GM18867 (cell line): ENCODE measurements around the gene KCNA3.
"Not testable (repeated sequence)": the region's sequence is repeated elsewhere in the genome, so short reads cannot be mapped to it uniquely, and the experiment has no call there.

ENCODE experiments used
- ATAC-seq: cut with Tn5 transposase; IDR thresholded peaks from one replicate; pipeline ENCODE4 v1.9.1; 2021; ENCODE audit warnings: mild to moderate bottlenecking, moderate library complexity; ENCODE audit not compliant: unreplicated experiment

Gene KCNA3

DNA sequence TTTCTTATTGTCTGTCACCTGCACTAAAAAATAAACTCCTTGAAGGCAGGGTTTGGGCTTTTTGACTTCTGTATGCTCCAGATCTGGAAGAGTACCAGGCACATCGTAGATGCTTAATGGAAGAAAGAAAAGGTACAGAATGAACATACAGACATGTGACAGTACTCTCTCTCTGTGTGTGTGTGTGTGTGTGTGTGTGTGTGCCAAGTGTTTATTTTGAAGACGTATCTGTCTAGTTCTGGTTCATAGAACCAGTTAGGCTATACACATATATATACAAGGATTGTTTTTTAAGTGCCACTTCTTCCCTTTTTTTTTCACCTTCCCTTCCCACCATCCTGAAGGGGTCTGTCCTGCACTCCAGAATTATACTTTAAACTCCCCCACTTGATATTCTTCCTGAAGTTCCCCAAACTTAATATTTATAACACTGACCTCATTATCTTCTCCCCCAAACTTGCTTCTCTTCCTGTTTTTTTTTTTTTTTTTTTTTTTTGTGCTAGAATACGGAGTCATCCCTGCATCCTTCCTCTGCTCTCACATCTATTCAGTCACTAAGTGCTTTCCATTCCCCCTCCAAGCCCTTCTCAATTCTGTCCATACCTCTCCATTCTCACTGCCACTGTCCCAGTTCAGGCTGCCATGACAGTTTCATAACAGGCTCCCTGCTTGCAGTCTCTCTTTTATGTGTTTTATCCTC is 5.4 kb upstream of the KCNA3 start:
- no peak for ATAC-seq

DNA sequence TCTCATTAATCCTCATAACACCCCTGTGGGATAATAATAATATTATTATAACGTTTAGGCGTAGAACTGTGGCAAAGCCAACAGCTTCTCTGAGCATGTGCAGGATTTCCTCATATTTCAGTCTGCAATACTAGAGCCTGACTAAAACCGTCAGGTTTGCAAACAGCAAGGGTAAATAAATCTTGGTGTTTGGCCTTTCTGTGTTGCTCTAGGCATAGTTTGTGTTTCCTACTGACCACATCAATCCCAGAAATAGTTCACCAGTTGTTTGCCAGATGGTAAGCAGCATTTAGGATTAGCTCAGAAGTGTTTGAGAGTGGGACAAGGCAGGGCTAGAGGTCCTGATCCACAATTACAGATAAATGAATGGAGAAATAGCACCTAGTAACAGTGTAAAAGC is 2.8 kb upstream of the KCNA3 start:
- no peak for ATAC-seq

DNA sequence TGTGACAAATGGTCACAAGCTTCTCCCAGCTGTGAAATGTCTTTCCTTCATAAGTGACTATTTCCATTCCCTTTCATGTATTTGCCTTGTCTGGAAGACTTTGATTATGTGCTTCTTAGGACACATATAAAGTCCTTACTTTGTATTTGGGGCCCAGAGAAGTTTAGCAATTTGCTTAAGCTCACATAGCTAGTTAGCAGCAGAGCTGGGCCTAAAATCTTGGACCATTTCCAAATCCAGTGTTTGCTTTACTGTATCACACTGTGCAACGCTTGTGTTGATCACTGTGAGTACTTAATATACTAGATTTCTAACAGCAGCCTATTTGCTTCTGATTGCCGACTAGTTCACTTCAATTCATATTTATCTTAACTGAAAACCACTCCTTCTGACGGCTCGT is 2.2 kb upstream of the KCNA3 start:
- no peak for ATAC-seq

DNA sequence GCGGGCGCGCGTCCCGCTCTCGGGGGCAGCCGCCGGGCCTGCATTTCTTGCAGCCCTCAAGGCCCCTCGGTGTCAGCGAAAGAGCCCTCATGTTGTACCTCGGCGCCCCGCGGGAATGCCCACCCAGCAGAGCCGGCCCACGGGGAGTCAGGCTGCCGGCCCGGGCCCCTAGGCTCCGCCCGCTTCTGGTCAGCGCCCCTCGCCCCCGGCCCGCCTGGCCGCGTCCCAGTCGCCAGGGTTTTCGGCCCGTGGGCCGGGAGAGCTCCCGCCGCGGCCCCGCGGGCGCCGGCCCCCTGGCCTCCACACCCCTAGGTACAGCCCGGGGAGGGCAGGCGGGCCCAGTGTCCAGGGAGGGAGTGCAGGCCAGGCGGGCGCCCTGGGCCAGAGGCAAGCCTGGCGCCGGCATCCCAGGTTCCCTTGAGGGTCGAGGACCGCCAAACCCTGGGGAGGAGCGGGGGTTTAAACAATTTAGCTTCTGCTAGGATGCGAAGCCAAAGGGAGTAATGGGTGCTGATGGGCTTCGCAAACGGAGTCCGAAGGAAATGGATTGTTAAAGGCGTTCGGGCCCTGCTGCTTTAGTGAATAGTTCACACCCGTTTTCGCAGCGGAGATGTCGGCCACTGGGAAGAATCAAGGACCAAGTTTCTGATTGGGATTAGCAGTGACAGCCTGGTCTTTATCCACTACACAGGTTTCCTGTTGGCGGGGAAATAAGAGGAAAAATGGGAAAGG is 486 bp upstream of the KCNA3 start:
- ATAC-seq = no peak

DNA sequence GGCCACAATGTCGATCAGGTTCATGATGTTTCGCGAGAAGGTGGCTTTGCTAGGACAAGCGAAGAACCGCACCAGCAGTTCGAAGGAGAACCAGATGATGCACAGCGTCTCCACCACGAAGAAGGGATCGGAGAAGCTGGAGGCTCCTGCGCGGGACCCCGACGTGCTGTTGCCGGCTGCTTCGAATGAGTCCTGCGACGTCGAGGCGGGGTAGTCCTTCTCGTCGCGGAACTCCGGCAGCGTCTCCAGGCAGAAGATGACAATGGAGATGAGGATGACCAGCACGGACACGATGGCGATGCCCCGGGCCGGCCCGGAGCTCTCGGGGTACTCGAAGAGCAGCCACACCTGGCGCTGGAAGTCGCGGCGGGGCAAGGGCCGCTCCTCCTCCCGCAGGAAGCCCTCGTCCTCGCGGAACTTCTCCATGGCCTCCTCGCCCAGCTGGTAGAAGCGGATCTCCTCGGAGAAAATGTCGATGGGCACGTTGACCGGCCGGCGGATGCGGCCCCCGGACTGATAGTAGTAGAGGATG is 869 bp downstream of the KCNA3 start:
- ATAC-seq = no peak

DNA sequence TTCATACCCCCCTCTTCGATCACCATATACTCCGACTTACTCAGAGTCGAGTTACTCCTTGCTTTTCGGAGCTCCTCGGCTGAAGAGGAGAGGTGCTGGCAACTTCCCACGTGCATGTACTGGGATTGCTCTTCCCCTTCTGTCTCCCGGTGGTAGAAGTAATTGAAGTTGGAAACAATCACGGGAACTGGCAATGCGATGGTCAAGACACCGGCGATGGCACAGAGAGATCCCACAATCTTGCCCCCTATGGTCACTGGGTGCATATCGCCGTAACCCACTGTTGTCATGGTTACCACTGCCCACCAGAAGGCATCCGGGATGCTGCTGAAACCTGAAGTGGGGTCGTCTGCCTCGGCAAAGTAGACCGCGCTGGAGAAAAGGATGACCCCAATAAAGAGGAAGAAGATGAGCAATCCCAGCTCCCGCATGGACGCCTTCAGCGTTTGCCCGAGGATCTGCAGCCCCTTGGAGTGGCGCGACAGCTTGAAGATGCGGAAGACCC is 1.5 kb downstream of the KCNA3 start:
- ATAC-seq = no peak

DNA sequence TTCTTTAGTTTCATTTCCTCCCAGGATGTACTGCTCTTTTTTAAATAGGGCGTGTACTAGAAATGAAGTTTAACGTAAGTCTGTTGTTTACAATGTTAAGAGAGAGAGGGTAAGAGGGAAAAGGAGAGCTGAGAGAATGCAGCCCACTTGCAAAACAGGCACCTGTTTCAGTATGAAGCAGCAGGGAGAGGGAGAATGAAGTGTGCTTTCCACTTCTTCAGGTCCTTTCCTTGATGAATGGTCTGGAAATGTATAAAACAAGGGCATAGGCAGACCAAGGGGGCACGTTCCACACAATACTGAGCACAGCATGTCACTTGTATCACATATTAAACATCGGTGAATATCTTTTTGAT is 2.0 kb downstream of the KCNA3 start:
- ATAC-seq = peak; percentile 58

DNA sequence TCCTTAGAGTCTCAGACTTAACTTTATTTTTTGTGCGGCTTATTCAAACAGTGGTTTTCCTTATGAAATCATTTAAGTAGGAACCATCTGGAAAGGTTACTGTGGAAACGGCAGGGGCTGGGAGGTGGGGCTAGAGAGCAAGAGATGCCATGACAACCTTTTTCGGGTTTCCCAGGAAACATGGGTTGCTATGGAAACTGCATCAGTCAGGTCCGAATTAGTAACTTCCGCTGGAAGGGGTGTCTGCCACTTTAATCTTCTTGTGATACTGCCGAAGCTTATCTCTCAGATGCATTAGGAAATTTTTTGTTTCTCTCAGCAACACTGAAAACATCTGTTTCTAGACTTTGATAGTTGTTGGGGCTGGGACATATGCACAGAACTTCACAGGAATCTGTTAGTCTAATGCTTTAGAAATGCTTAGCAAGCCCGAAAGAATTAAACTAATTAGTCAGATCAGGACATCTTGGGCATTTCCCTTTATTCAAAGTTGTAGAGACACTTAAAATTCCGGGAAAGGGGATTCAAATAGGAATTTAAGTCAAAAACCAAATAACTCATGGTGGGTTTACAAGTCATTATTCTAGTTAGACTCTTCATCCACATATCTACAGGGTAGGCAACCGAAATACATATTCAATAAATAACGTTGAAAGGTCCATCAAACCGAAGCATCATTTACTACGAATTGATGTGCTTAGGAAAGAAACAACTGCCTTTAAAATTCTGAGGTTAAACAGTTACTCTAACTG is 2.6 kb downstream of the KCNA3 start:
- ATAC-seq = no peak

DNA sequence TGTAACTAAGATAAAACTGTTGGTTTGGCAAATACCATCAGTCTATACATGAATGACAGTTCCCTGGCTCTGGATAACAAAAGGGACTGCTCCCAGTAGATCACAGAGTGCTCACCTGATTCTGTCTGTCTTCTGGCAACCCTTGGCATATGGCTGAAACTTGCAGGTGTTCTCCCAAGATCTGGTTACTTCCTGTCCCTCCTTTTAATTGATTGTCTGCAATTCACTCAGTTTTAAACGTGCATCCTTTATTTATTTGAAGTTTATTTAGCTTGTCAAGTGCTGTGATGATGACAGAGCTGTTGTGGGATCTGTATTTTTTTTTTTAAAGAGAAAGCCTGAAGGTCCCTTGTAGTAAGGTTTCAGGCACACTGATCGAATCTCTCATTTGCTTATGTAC is 3.4 kb downstream of the KCNA3 start:
- no peak for ATAC-seq

DNA sequence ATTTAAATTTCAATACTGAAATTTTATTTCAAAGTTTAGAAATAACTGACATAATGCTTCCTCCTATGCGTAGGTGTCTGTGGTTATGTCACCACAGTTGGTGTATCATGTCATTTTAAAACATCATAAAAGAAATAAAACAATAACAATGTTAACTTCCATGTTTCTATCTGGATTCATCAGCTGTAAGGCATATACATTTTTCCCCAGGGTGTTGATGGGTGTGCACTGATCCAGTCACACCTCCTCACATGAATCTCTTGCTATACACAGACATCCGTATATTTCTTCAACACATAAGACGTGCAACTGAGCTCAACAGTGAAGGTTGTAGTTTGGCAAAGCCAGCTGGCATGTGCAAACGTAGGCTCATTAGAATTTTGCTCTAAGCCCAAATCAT is 6.2 kb downstream of the KCNA3 start:
- ATAC-seq = no peak

DNA sequence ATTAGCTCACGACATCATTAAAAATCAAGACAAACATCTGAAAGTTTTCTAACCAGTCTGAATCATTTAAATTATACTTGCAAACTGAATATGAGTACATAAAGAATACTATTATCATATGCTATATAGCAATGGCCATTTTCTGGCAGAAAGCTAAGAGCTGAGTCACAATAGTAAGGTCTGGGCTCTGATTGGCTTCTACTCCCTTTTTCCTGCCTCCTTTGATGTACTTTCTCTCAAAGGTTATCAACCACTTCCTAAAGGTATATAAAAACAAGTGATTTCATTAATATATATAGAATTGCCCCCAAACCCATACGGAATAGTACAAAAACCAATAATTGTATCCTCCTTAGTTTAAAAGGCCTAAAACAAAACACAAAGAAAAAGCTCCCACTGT is 7.0 kb downstream of the KCNA3 start:
- ATAC-seq = no peak

DNA sequence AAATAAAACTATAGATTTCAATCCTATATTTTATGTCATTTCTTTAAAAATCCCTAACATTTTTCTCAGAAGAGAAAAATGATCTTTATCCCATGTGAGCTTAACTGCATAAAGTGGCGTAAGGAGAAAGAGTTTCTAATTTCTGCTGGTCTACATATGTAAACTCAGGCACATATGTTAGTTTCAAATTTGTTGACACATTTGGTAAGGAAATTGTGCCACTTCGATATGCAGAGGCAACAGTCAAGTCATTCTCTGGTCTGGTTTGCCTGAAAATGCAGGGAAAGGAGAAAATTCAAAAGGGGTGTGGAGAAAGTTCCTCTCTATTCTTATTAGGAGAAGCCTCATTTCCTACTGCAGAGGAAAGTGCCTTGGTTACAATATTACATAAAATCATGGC is 11.5 kb downstream of the KCNA3 start:
- ATAC-seq = no peak

DNA sequence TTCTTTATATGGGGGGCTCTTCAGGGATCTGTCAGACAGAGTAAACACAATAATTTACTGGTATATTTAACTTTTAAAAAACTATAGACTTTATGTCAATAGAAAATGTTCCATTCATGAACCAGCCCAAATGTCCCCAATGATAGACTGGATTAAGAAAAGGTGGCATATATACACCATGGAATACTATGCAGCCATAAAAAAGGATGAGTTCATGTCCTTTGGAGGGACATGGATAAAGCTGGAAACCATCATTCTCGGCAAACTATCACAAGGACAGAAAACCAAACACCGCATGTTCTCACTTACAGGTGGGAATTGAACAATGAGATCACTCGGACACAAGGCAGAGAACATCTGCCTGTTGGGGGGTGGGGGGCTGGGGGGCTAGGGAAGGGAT is 15.2 kb downstream of the KCNA3 start:
- not testable (repeated sequence) for ATAC-seq

DNA sequence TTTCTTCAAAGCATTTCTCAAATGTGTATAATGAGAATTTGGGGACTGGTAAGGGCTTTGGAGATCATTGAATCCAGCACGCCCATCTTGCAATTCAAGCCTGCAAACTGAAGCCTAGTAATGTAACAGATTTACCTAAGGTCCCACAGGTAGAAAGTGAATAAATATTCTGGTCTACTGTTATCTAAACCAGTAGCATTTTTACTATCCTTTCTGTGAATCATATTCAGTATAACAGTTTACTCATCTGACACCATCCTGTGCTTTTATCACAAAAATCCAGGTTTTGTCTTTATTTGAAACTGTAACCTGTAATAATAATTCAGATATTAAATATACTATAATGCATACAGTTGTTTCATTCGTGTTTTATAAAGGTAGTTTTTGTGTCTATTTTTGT is 17.4 kb downstream of the KCNA3 start:
- no peak for ATAC-seq

DNA sequence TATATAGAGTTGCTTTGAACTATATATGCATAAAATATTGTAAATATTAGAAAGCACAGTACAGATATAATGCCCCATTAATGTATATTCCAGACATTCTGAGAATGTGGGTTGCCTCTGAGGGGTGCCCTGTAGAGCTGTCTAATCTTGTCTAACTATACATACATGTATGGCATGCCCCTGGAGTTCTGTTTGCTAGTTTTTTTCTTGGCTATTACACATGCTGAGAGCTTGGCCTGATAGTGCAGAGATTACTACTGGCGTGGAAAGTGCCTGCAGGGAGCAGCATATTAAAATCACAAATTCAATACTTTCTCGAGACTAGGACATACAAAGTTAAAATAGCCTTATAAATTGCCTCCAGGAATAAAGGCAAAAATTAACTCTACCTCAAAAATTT is 24.1 kb downstream of the KCNA3 start:
- no peak for ATAC-seq

DNA sequence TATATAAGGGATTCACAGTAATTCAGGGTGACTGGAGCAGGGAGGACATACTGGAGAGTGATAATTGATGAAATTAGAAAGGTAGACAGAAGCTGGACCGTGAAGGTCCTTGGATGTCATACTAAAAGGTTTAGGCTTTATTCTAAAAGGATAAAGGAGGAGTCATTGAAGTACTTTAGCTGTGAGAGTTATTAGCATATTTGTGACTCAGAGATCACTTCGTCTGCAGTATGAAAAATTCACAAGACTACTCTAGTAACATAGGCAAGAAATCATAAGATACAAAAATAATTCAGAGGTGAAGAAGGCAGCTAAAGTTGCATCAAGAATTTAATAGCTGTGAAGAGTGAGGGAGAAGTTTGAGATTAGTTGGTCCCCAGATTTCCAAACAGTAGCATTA is 26.3 kb downstream of the KCNA3 start:
- ATAC-seq = no peak

DNA sequence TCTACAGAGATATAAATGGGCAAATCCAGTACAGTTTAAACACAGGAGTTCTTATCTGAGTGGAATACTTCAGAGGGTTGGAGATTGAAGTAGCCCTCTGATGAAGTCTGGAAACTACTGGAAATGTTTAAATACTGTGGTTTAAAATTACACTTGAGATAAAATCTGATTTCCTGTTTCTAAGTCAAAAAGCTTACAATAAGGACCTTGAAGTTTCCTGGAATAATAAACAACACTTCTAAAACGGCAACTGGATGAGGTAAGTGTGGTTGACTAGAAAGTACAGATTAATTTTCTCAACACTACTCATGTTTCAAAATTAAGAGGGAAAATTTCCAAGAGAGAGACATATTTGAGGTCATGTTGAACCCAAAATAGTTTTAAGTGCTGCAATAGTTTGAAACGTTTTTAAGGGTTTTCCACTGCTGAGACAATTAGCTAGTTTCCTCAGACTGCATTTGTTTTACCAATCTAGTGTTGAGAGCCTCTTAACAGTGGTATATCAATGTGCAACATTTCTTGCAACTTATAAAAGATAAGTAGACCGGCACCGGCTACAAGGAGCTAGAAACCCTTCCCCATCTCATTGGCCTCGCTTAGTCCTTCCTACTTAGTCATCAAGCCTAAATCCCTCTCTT is 27.4 kb downstream of the KCNA3 start:
- ATAC-seq = no peak

DNA sequence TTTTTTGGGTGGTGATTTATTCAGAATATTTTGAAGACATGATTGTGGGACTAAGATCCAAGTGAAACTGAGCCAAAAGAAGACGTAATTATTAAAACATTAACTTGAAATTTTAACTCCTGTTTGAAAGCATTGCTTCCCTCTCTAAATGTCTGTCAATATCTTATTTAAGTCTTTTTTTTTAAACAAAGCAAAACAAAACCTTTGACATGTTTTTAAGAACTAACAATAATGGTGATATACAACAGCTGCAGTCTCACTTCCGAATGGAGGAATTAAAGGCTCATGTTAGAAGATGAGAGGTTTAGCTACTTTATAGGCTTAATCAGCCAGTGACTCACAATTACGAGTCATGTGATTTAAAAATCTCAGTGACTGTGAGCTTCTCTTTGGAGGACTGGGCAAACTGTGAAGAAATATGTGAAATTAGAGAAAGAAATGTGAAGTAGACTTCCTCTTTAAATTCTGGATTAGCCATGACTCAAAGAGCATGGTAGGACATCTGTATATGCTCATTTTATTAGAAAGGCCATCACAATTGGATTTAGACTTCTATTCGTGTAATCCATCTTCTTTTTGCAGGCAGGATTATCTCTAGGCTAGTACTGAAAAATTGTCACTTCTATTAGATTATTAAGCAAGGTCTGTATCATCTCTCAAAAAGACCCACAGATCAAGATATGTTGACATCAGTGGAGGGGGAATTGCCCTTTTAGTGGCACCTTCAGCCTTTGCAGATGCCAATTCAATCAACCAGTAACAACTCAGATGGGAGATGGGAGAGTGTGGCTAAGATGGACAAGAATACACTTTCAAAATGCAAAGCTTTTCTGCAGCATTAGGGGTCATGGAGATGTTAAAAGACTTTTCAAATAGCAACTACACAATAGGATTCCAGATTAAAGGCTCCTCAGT is 28.7 kb downstream of the KCNA3 start:
- ATAC-seq = no peak

DNA sequence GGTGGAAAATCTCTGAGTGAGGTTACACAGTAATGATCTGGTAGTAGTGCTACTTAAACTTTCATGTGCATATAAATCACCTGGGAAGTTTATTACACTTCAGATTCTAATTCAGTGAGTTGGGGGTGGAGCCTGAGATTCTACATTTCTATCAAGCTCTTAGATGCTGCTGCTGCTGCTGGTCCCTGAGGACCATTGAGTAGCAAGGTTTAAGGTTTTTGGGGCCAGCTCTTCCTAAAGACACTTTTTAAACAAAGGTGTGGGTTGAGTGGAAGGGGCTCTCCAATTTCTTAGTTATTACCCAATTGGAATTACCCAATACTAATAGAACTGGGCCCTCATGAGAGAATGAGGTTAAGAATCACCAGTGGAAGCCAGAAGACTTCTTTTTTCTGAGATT is 29.5 kb downstream of the KCNA3 start:
- no peak for ATAC-seq

DNA sequence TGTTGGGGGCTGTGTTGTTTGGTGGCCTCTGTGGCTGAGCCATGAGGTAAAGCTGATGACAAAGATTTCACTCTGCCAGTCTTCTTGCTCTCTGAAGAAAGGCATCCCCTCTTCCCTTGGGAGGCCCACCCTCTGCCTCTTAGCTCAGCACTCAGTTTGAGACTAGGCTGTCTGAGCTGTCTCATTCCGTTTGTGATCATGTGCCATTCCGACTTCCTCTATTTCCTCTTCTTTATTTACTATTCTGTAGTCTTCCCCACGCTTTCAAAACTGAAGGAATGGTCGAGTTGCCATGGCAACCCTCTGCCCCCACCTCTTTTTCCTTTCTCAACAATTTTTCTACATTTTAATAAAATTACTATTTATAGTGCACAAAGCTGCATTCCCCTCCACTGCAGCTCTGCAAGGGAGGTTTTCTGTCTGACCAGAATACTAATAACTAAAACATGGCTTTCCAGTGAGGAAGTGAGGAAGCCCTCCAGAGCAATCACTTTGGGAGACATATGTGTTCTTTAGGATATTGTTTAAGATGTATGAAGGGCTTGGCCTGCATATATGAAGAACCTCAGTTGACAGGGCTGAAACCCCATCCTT is 30.8 kb downstream of the KCNA3 start:
- ATAC-seq = no peak
